A549 treated with DMSO at 1 μM for 4 hours (cell line): ENCODE results near the gene NUDT16L1. TPM values are rescaled to one million over a fixed set of nuclear protein-coding genes. Genes with fewer than 3 reads are reported as not detected.

Experiments
- total RNA-seq: library from RNA; stranded (reverse); fragments of 200-300 nt; extraction: Qiagen RNA extraction; gene quantifications from 5 replicates; pipeline ENCODE4 v1.2.3, GENCODE V29; 2022; ENCODE audit warnings: low read depth

The NUDT16L1 gene
- total RNA-seq = 17.3 to 25.8 TPM (median 22.0 TPM) in 5 replicates

DNA sequence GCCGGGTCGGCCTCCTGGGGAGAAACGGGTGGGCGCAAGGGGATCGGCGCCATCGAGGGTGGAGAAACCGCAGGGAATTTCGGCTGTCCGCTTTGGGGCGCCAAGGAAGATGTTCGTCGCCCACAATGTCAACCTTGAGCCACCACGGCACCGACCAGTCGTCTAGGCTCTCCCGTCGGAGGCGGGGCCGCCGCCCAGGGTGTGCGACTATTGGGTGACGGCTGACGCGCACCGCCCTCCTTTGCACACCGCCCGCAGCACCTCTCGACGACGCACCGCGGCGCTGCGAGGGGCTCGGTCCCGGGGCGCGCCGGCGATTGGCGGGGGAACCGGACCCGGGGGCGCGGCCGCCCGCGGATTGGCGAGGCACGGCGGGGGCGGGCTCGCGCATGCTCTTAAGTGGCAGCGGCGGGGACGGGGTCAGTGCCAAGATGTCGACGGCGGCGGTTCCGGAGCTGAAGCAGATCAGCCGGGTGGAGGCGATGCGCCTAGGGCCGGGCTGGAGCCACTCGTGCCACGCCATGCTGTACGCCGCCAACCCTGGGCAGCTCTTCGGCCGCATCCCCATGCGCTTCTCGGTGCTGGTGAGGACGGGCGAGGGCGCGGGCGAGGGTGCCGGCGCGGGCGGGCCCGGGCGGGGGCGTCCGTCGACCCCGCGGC lies at the start of gene NUDT16L1:
Gene NUDT16L1 (plus strand): TSS at position 267 of the 660 bp plus-strand sequence. CDS start 165 bp downstream, at position 432.

DNA sequence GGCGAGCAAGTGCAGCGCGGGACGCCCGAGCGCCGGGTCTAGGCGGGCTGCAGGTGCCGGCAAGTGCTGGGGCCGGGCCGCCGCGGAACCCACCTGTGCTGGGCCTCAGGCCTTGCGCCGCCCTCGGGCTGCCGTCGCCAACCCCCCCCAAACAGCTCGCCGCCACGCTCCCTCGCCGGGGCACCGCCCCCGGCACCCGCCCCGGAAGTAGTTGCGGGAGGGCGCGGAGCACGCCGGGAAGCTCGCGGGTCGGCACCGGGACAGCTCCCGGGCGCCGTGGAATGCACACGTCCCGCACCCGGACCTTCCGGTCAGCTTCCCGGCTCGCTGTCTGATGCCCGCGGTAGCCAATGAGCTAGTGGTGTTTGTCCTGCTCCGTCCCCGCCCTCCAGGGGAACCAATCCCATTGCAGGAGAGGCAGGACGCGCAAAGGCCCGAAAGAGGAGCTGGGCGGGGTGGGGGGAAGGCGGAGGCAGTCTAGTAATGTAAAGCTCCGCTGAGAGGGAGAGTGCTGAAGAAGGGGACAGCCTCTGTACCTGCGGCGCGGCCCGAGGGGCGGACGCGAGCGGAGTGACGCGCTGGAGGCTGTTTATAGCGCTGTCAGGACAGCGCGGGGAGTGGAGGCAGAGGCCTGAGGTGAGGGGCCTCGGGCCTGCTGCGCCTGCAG lies 40.8 kb downstream of the NUDT16L1 start, which contains the start of the genes ANKS3 and DNAAF8:
Gene ANKS3 (minus strand): TSS at position 209 of the 667 bp plus-strand sequence. CDS start 4,122 bp downstream, outside the sequence.
Gene DNAAF8 (plus strand): TSS at position 475 of the 667 bp plus-strand sequence. CDS start 1,978 bp downstream, outside the sequence.

Other genes starting within 250 kb of the NUDT16L1 start
- 41.4 to 49.9 TPM (median 44.9 TPM) in 5 replicates for gene NMRAL1, start 218.9 kb upstream of the NUDT16L1 start, total RNA-seq
- 51.0 to 60.9 TPM (median 56.8 TPM) in 5 replicates for gene HMOX2, start 217.2 kb upstream of the NUDT16L1 start, total RNA-seq
- gene CDIP1, start 154.8 kb upstream of the NUDT16L1 start, total RNA-seq = 8.0 to 12.2 TPM (median 10.7 TPM) in 5 replicates
- not detected in 5 replicates for gene C16orf96, start 137.2 kb upstream of the NUDT16L1 start, total RNA-seq
- 38.6 to 62.1 TPM (median 52.4 TPM) in 5 replicates for gene UBALD1, start 78.7 kb upstream of the NUDT16L1 start, total RNA-seq
- gene MGRN1, start 68.7 kb upstream of the NUDT16L1 start, total RNA-seq = 36.8 to 44.4 TPM (median 39.7 TPM) in 5 replicates
- gene ANKS3, start 40.7 kb downstream of the NUDT16L1 start, total RNA-seq = 20.8 to 27.7 TPM (median 26.1 TPM) in 5 replicates
- gene DNAAF8, start 41.0 kb downstream of the NUDT16L1 start, total RNA-seq = 0.46 to 1.6 TPM (median 1.2 TPM) in 5 replicates
- 7.6 to 9.8 TPM (median 8.7 TPM) in 5 replicates for gene ZNF500, start 73.6 kb downstream of the NUDT16L1 start, total RNA-seq
- not detected in 5 replicates for gene SEPTIN12, start 94.8 kb downstream of the NUDT16L1 start, total RNA-seq
- 0.38 TPM in 1 of 5 replicates, not detected in the others for gene SMIM22, start 101.8 kb downstream of the NUDT16L1 start, total RNA-seq
- 8.9 to 16.1 TPM (median 12.1 TPM) in 5 replicates for gene ROGDI, start 109.1 kb downstream of the NUDT16L1 start, total RNA-seq
- gene GLYR1, start 153.7 kb downstream of the NUDT16L1 start, total RNA-seq = 37.2 to 47.5 TPM (median 43.6 TPM) in 5 replicates
- 26.9 to 31.5 TPM (median 30.2 TPM) in 5 replicates for gene UBN1, start 153.9 kb downstream of the NUDT16L1 start, total RNA-seq
- gene PPL, start 243.6 kb downstream of the NUDT16L1 start, total RNA-seq = 2.5 to 3.0 TPM (median 2.6 TPM) in 5 replicates